ENCODE data around the gene MXRA7. TPM values are rescaled to one million over a fixed set of nuclear protein-coding genes. Genes with fewer than 3 reads are reported as not detected.

MXRA7 gene
- total RNA-seq, 4 donors from 2014 or later, result 124 to 230 (median 197) TPM

GRCh38 chr17:76681222-76682137 is 29.3 kb downstream of the MXRA7 start:
- Histone ChIP-seq H3K36me3 (peaks cover 0 to 70% (median 0%) of the 10 kb centered on the region in 3 donors), H3K4me1 (peaks cover 0 to 54% (median 12%) of the 10 kb centered on the region in 4 donors), H3K9me3 (no peaks in the 10 kb centered on the region), H3K27me3 (no peaks in the 10 kb centered on the region), H3K4me3 (no peak overlapping the region), H3K27ac (peak overlapping the region in 2 of 4 donors; percentile 68 to 69)
- DNase-seq (ENCODE audit: low spot score in 2 of 2), result peak; percentile 60 to 73
- TF ChIP-seq EP300 (IDR thresholded peaks at IDR 0.05) (no peak), CTCF (IDR thresholded peaks at IDR 0.05) (peak; percentile 64 to 78 (median 74)), POLR2A (IDR thresholded peaks at IDR 0.05) (no peak)
- WGBS, 2 donors, result 30 to 57% methylated on average over 14 to 16 of the region's 16 CpGs

DNA sequence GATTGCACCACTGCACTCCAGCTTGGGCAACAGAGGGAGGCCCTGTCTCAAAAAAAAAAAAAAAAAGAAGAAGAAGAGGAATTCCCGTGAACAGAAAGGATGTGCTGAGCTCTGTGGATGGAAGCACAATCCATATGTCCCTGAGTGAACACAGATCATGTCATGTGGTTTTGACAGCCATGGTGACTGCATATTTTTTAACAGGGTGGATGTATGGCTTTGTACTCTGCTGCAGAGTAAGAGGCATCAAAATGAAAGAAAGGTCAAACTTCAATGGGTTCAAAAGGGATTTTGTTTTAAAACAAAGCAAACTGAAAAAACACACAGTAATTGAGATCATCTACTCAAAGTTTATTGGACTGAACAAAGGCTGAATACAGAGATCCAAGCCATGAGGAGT is 31.5 kb downstream of the MXRA7 start:
- Histone ChIP-seq H3K36me3 (peaks cover 0 to 62% (median 0%) of the 10 kb centered on the region in 3 donors), H3K27me3 (no peaks in the 10 kb centered on the region), H3K4me3 (no peak overlapping the region), H3K27ac (no peak overlapping the region), H3K9me3 (no peaks in the 10 kb centered on the region), H3K4me1 (peaks cover 0 to 34% (median 10%) of the 10 kb centered on the region in 4 donors)
- WGBS, 2 donors, result 51 to 52% methylated on average over 1 of the region's 1 CpG
- no peak for DNase-seq (ENCODE audit: low spot score in 2 of 2)
- no peak for TF ChIP-seq POLR2A (IDR thresholded peaks at IDR 0.05)
- no peak for TF ChIP-seq EP300 (IDR thresholded peaks at IDR 0.05)
- no peak for TF ChIP-seq CTCF (IDR thresholded peaks at IDR 0.05)

GRCh38 chr17:76678330-76678729 is 32.4 kb downstream of the MXRA7 start:
- H3K27me3 ChIP-seq, result no peaks in the 10 kb centered on the region
- peaks cover 0 to 25% (median 10%) of the 10 kb centered on the region in 4 donors for H3K4me1 ChIP-seq
- WGBS, 2 donors, result 81% methylated on average over 12 of the region's 12 CpGs
- H3K4me3 ChIP-seq, result no peak overlapping the region
- DNase-seq (ENCODE audit: low spot score in 2 of 2), result no peak
- H3K36me3 ChIP-seq, result peaks cover 0 to 54% (median 0%) of the 10 kb centered on the region in 3 donors
- no peak for TF ChIP-seq POLR2A (IDR thresholded peaks at IDR 0.05)
- no peak for TF ChIP-seq CTCF (IDR thresholded peaks at IDR 0.05)
- no peak for TF ChIP-seq EP300 (IDR thresholded peaks at IDR 0.05)
- H3K27ac ChIP-seq, result no peak overlapping the region
- no peaks in the 10 kb centered on the region for H3K9me3 ChIP-seq

DNA sequence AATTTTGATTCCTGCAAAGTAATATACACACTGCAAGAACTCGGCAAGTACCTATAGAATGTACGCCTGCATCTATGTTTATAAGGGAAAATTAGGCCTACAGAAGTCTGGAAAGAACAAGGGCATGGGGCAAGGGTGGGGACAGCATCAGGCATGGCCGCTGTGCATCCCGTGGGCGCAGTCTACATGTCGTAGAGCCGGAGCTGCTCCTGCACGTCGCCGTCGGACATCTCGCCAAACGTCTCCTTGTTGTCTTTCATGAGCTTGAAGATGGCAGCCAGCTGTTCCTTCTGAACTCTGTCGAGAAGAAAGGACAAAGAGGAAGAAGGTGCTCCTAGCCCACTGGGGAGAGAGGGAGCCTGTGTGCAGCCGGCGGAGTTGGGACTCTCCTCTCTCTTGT is 33.4 kb downstream of the MXRA7 start:
- H3K36me3 ChIP-seq, result peaks cover 0 to 44% (median 0%) of the 10 kb centered on the region in 3 donors
- TF ChIP-seq POLR2A (IDR thresholded peaks at IDR 0.05), result no peak
- TF ChIP-seq CTCF (IDR thresholded peaks at IDR 0.05), result no peak
- TF ChIP-seq EP300 (IDR thresholded peaks at IDR 0.05), result no peak

DNA sequence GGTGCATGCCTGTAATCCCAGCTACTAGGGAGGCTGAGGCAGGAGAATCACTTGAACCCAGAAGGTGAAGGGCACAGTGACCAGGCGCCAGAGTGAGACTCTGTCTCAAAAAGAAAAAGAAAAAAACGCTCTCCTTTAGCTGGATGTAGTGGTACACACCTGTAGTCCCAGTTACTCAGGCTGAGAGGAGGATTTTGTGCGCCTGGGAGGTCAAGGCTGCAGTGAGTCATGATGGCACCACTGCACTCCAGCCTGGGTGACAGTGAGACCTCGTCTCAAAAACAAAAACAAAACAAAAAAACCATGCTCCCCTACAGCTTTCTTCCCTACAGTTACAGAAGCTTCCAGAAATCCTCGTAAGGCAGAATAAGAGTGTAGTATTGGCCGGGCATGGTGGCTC is 34.1 kb downstream of the MXRA7 start:
- no peak for DNase-seq (ENCODE audit: low spot score in 2 of 2)
- 86 to 91% methylated on average over 6 of the region's 6 CpGs for WGBS, 2 donors
- peaks cover 0 to 16% (median 5%) of the 10 kb centered on the region in 4 donors for H3K4me1 ChIP-seq
- no peak overlapping the region for H3K4me3 ChIP-seq
- TF ChIP-seq EP300 (IDR thresholded peaks at IDR 0.05) (no peak), CTCF (IDR thresholded peaks at IDR 0.05) (no peak), POLR2A (IDR thresholded peaks at IDR 0.05) (no peak)
- no peaks in the 10 kb centered on the region for H3K9me3 ChIP-seq
- H3K36me3 ChIP-seq, result peaks cover 0 to 38% (median 0%) of the 10 kb centered on the region in 3 donors
- no peak overlapping the region for H3K27ac ChIP-seq
- no peaks in the 10 kb centered on the region for H3K27me3 ChIP-seq

More for the DNA sequence above, 33.4 kb downstream of the MXRA7 start:
- no peak for DNase-seq (ENCODE audit: low spot score in 2 of 2)
- no peak overlapping the region for H3K27ac ChIP-seq
- no peaks in the 10 kb centered on the region for H3K9me3 ChIP-seq
- 88 to 90% methylated on average over 16 of the region's 16 CpGs for WGBS, 2 donors
- peaks cover 0 to 20% (median 9%) of the 10 kb centered on the region in 4 donors for H3K4me1 ChIP-seq
- H3K4me3 ChIP-seq, result no peak overlapping the region
- no peaks in the 10 kb centered on the region for H3K27me3 ChIP-seq
